HFF-Myc (cell line): ENCODE data around the gene TAF9.
"Not testable (repeated sequence)": the region's sequence is repeated elsewhere in the genome, so short reads cannot be mapped to it uniquely, and the experiment has no call there.

ENCODE experiments used
- DNase-seq: peaks from one replicate; pipeline ENCODE4 v3.0.0-alpha.2; 2011; ENCODE audit warnings: low read depth; ENCODE audit errors: extremely low read depth
- H3K4me3 ChIP-seq: replicated peaks from 2 replicates; pipeline ENCODE4 v1.5.1; 2011; ENCODE audit warnings: low read depth, mild to moderate bottlenecking, control low read depth, low read length
- TF ChIP-seq, protein P1 (sequence below): IDR thresholded peaks from 2 replicates; pipeline ENCODE4 v1.5.1; 2012; ENCODE audit warnings: mild to moderate bottlenecking, low read depth, low read length, control low read depth; ENCODE audit errors: missing control alignments

TAF9 gene

DNA sequence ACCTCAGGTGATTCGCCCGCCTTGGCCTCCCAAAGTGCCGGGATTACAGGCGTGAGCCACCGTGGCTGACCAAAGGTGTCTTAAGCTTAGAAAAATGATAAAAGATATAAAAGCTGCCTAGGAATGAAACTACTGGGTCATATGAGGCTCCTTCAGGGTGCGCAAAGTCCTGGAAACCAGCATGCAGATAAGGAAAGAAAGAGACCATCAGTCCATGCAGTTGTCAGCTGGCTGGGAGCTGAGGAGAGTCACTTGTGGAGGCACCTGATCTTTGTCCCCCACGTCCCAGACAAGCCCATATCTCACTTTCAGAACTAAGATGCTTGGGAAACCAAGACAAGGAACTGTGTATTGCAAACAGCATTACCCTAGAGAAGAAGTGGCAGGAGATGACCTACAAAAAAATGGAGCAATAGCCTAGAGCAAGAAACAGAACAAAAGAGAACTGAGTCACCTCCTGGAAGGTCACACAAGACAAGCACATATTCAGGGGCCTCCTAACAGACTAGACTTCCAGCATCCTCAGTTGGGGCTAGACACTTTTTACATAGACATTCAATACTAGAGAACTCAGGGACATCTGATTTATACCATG, 33.9 kb downstream of the TAF9 start:
- TF ChIP-seq, protein P1, sequence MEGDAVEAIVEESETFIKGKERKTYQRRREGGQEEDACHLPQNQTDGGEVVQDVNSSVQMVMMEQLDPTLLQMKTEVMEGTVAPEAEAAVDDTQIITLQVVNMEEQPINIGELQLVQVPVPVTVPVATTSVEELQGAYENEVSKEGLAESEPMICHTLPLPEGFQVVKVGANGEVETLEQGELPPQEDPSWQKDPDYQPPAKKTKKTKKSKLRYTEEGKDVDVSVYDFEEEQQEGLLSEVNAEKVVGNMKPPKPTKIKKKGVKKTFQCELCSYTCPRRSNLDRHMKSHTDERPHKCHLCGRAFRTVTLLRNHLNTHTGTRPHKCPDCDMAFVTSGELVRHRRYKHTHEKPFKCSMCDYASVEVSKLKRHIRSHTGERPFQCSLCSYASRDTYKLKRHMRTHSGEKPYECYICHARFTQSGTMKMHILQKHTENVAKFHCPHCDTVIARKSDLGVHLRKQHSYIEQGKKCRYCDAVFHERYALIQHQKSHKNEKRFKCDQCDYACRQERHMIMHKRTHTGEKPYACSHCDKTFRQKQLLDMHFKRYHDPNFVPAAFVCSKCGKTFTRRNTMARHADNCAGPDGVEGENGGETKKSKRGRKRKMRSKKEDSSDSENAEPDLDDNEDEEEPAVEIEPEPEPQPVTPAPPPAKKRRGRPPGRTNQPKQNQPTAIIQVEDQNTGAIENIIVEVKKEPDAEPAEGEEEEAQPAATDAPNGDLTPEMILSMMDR, result no peak
- DNase-seq, result no peak
- no peak overlapping the region for H3K4me3 ChIP-seq

DNA sequence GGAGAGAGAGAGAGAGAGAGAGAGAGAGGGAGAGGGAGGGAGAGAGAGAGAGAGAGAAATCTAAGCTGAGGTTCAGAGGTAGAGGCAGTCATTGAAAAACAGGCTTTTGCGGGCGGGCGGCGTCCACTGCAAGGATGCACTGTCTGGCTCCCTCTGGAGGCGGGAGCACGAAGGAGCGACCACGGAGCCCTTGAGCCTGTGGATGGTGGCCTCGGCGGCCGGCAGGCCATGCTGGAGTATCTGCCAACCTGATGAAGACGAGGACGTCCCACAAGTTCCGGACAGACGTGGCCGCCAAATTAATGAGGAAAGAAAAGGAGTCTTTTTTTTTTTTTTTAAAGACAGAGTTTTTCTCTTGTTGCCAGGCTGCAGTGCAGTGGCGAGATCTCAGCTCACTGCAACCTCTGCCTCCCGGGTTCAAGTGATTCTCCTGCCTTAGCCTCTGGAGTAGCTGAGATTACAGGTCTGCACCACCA, 34.5 kb downstream of the TAF9 start:
- TF ChIP-seq, protein P1, result peak; percentile 78
- DNase-seq, result peak; percentile 35

DNA sequence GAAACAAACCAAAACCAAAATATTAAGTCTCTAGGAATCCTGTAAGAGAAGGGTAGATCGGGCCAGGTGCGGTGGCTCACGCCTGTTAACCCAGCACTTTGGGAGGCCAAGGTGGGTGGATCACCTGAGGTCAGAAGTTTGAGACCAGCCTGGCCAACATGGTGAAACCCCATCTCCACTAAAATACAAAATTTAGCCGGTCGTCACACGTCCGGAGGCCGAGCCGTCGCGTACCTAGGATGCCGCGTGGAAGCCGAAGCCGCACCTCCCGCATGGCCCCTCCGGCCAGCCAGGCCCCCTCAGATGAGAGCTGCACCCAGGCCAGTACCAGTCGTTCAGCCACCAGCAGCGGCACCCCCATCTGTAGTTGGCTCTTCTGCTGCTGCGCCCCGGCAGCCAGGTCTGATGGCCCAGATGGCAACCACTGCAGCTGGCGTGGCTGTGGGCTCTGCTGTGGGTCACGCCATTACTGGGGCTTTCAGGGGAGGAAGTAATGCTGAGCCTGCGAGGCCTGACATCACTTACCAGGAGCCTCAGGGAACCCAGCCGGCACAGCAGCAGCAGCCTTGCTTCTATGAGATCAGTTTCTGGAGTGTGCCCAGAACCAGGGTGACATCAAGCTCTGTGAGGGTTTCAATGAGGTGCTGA, 35.5 kb downstream of the TAF9 start:
- DNase-seq, H3K4me3 ChIP-seq: not testable (repeated sequence)

More for the DNA sequence above, 34.5 kb downstream of the TAF9 start:
- no peak overlapping the region for H3K4me3 ChIP-seq

DNA sequence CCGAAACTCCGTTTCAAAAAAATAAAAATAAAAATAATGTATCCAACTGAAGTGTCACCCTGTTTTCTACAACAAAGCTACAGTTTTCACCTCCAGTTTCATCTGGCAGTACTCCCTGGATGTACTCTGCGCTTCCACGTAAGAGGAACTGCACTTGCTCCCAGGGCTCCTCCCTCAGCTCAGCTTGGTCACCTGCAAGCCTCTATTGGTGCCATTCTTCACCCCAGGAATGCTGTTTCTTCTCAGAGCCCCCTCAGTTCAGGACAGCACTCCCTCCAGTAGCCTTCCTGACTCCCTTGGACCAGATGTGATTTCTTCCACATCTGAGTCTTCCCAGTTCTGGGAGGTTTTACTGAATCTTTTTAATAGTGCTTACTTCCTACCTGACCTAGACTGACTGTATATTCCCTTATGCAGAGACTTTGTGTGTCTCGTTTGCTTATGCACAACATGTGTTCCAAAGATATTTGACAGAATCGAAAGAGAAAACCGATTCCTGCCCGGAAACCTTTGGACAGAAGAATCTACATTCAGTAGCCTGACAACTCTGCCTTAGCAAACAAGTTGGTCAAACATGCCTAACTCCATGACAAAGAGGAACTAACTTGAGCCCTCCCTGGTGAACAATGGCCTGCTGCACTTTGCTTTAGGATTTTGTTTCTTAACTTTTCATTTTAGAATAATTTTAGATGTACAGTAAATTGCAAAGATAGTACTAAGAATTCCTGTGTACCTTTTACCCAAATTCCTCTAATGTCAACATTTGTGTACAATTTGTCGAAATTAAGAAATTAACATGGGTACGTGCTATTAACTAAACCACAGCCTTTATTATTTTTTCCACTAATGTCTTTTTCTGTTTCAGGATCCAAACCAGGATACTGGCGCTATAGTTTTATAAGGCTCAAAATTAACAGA, 37.5 kb downstream of the TAF9 start:
- DNase-seq, result no peak
- TF ChIP-seq, protein P1, result no peak
- peak overlapping the region; percentile 73 for H3K4me3 ChIP-seq

DNA sequence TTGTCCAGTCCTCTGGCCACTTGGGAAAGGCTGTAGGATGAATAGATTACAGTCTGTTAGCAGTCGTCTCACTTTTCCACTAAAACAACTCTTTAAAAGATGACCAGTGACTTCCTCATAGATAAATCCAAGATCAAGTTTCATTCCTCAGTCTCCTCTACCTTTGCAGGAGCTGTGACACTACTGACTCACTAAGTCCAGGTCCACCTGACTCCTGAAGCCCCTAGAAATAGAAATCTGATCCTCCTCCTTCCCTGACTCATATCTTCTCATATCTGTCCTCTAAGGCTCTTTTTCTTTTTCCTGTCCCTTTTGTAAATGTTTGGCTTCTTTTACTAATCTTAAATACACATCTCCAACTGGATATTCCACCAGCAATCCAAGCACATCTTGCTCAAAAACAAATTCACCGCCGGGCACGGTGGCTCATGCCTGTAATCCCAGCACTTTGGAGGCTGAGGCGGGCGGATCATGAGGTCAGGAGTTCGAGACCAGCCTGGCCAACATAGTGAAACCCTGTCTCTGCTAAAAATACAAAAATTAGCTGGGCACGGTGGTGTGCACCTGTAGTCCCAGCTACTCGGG, 39.3 kb downstream of the TAF9 start:
- TF ChIP-seq, protein P1, result no peak

DNA sequence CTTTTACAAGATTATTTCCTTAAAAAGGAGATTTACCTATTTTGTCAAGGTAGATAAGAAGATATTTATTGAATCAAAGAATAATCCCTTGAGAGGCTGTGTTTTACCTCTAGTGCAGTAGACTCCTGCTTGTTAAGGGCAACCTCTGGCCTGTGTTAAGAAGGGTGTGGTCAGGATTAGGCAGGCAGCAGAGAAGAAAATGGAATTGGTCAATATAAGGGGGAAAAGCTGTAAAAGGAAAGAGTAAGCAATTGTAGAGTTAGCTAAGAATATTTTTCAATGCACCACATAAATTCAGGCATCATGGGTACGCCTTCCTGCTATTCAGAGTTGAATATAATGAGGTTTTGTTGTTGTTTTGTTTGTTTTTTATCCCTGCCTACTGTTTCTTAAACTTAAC, 43.0 kb downstream of the TAF9 start:
- DNase-seq, result no peak
- no peak overlapping the region for H3K4me3 ChIP-seq
- TF ChIP-seq, protein P1, result no peak

More for the DNA sequence above, 39.3 kb downstream of the TAF9 start:
- H3K4me3 ChIP-seq, result no peak overlapping the region
- no peak for DNase-seq
